HG02588 (cell line): ENCODE results near the gene MPZL1.

Experiments used
- ATAC-seq: cut with Tn5 transposase; IDR thresholded peaks from one replicate; pipeline ENCODE4 v1.9.1; 2021; ENCODE audit warnings: mild to moderate bottlenecking, moderate library complexity; ENCODE audit not compliant: unreplicated experiment

Gene MPZL1

GRCh38 chr1:167774710-167775109 lies 52.9 kb downstream of the MPZL1 start:
- no peak for ATAC-seq

- no peak for ATAC-seq
Observed at GRCh38 chr1:167775178-167775577, 53.4 kb downstream of the MPZL1 start.

- ATAC-seq: no peak
Observed at GRCh38 chr1:167776151-167776550, 54.4 kb downstream of the MPZL1 start.

- no peak for ATAC-seq
Observed at GRCh38 chr1:167776616-167777268, 55.0 kb downstream of the MPZL1 start.

- no peak for ATAC-seq
Observed at GRCh38 chr1:167777269-167777650, 55.5 kb downstream of the MPZL1 start.

- ATAC-seq: no peak
Observed at GRCh38 chr1:167781558-167781957, 59.8 kb downstream of the MPZL1 start.

GRCh38 chr1:167782946-167783345 lies 61.2 kb downstream of the MPZL1 start:
- no peak for ATAC-seq

GRCh38 chr1:167784876-167785550 lies 63.2 kb downstream of the MPZL1 start:
- no peak for ATAC-seq

- no peak for ATAC-seq
Observed at GRCh38 chr1:167786502-167786901, 64.7 kb downstream of the MPZL1 start.

GRCh38 chr1:167789501-167789900 lies 67.7 kb downstream of the MPZL1 start:
- ATAC-seq: no peak

GRCh38 chr1:167790117-167790516 lies 68.3 kb downstream of the MPZL1 start:
- ATAC-seq: no peak

GRCh38 chr1:167791281-167792187 lies 69.8 kb downstream of the MPZL1 start:
- no peak for ATAC-seq

- ATAC-seq: no peak
Observed at GRCh38 chr1:167792188-167792565, 70.4 kb downstream of the MPZL1 start.

GRCh38 chr1:167794043-167794442 lies 72.3 kb downstream of the MPZL1 start:
- ATAC-seq: no peak

GRCh38 chr1:167795810-167796740 lies 74.3 kb downstream of the MPZL1 start:
- ATAC-seq: no peak

- ATAC-seq: no peak
Observed at GRCh38 chr1:167797015-167797414, 75.2 kb downstream of the MPZL1 start.

- no peak for ATAC-seq
Observed at GRCh38 chr1:167798952-167799351, 77.2 kb downstream of the MPZL1 start.

GRCh38 chr1:167799747-167800146 lies 78.0 kb downstream of the MPZL1 start:
- ATAC-seq: no peak

- ATAC-seq: no peak
Observed at GRCh38 chr1:167800251-167800650, 78.5 kb downstream of the MPZL1 start.

- ATAC-seq: no peak
Observed at GRCh38 chr1:167802235-167802634, 80.5 kb downstream of the MPZL1 start.
